Stimulated activated CD4-positive, alpha-beta T cell treated with anti-CD3 and anti-CD28 coated beads, TNF-alpha, amount 100 ng/mL, for 48 hours (primary cell): ENCODE measurements around the gene MAPKAP1.
A peak's percentile ranks its signal among the peaks of the same experiment; 100 is the strongest.

ENCODE experiments used
- DNase-seq, 3 donors: peaks; one replicate each; pipeline ENCODE4 v3.0.0-alpha.2; 2020; ENCODE audit warnings: low read depth in 3 of 3

Gene MAPKAP1

DNA sequence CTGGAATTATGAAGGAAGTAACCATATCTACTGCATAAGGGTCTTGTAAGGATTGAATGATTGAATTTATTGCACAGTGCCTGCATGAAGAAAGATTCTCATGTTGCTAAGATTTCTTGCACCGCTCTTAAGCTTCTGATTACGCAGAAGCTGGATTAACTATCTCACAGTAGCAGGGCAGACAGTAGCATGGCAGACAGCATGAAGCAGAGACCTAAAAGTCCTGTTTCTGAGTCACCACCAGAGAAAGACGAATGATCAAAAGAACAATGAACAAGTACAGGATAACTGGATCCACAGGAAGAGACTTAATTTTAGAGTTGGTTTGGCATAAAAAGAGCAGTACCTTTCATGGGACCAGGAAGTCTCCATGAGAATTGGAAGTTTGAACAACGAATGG lies 142.4 kb downstream of the MAPKAP1 start:
- no peak for DNase-seq

GRCh38 chr9:125561509-125562148 lies 145.4 kb downstream of the MAPKAP1 start:
- no peak for DNase-seq

DNA sequence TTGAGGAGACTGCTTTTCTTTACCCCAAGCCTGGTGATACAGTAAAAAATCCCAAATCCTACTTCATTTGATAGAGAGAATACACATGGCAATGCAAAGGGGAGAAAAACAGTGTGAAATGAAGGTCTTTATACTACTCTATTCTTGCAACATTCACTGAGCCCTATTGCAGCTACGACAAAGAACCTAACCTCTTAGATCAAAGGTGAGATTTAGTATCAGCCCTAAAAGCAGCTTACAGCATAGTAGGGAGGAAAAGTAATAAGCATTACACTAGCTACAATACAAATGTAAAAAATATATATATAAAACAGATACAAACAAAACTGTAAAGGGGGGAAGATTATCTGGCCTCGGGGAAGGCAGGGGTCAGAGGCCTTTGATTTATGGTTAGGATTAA lies 147.1 kb downstream of the MAPKAP1 start:
- no peak for DNase-seq

DNA sequence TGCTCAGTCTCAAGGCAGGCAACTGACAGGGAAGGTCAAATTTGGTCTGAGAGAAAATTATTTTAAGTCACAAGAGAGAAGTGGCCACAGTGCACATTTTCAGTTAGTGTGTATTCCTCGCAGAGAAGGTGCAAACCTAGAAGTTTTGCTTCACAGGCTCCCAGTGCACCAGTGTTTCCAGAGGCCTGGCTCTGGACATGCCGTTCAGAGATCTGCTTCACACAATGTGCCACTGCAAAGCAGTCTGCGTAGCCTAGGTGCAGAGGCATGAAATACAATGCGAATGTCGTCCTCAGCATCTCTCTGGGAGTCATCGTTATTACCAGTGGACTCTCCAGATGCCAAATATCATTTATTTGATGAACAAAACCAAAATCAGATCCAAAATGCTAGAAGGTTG lies 147.8 kb downstream of the MAPKAP1 start:
- DNase-seq, result no peak

DNA sequence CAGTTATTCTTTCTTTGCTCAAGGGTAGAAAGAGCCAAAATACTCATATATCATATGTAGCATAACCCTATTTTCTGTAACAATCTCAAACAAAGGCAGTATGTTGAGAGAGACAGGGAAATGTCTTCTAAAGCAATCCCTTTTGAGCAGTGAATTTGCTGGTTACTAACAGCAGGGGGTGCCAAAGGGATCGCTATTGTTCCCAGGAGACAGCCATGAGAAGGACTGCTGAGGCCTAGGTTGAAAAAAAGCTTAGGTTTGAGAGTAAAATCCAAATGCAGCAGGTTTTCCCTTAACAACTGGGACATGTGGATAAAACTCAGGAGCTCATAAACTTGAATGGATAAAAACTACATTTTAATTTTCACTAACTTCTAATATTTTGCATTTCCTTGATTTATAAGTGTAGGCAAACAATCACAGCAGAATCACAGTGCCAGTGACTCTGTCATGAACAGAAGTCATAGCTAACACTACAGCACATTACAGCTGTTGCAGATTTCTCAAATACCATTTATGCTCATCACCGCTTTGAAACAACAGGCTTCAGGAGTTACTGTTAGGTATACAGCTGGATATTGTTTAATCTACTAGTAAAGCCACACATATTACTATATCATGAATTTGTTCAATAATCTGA lies 148.4 kb downstream of the MAPKAP1 start:
- peak; percentile 20 to 29 (median 23) for DNase-seq

GRCh38 chr9:125556046-125556721 lies 150.8 kb downstream of the MAPKAP1 start:
- no peak for DNase-seq

DNA sequence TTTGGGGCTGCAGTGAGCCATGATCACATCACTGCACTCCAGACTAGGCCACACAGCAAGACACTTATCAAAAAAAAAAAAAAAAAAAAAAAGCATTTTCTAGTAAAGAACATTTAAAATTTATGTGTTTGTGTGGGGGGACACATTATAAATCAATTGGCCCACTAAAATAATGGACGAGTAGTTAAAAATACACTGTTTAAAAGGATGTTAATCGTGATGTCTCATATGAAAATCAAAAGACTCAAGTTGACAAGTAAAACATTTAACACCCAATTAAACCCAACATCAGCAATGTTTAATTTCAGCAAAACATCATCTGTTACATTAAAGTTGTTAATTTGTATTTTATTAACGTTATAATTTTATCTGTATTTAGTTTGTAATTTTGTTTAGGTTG lies 152.3 kb downstream of the MAPKAP1 start:
- DNase-seq, result no peak

GRCh38 chr9:125551781-125552180 lies 155.2 kb downstream of the MAPKAP1 start:
- DNase-seq, result no peak

DNA sequence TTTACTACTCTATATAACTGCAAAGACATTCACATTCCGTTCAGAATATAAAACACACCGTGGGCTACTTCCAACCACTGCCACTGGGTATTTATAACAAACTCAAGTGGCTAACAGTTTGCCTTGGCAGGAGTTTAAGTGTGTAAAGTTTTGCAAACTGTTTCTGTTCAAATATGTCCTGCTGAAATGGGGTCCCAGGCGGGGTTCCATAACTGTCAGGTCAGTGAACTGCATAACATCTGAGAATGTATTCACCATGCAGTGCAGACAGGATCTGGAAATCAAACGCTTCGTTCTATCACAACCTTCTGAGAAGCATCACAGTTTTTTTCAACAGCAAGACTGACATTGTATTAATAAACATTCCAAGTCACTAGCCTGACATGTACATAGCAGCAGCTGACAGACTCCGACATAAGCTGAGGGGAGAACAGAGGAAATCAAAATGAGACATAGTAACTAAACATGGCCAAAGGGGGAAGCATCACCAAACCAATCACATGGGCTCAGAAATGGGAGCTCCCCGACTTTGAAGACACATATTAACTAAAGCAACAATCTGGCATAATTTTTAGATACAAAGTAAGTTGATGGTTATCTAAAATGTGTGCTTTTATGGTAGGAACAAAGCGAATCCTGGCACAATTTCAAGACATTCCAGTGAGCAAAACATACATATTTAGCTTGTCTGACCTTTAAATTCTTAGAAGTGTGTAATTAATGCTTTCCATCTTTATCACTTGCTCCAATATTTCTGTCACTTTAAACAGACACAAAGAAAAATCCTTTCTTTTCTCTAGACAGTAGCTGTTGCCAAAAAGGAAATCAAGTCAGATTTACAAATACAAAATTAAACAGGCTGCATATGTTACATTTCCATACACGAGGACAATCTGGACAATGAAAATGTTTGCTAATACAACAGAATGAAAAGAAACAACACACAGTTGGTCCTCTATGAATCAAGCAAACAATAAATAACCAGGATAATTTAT lies 156.8 kb downstream of the MAPKAP1 start:
- DNase-seq, result no peak

DNA sequence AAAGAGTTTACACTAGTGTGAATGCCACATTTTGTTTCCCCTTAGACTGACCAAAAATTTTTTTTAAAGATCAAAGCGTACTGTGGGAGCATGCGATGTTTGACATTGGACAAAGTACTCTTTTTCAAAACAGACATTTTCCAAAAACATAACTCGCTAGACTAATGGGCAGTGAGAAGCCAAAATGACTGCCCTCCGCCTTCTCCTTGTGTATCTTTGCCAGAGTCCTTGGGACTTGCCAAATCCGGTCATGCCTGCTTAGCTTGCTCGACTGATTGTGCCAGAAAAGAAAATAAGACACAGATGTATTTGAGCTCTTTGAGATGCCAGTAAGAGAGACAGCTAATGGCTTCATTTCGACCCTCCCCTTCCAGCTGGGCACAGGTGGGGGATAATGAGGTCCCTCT lies 157.5 kb downstream of the MAPKAP1 start:
- no peak for DNase-seq

DNA sequence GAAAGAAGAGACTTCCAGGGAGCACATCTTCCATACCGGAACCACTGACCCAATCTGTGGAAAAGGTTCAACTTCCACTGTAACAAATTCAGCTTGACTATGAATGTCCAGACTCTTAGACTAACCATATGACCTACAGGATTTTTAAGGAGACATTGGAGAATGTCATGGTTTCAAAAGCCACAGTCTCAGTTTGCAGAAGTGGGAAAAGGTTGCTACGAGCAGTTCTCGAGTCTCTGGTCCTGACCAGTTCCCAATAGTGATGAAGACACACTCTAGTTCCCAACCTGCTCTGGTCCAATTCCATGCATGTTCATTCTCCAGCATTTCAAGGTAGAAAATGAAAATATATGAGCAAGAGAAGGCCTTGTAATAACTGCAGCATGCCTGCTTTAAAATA lies 158.0 kb downstream of the MAPKAP1 start:
- no peak for DNase-seq

DNA sequence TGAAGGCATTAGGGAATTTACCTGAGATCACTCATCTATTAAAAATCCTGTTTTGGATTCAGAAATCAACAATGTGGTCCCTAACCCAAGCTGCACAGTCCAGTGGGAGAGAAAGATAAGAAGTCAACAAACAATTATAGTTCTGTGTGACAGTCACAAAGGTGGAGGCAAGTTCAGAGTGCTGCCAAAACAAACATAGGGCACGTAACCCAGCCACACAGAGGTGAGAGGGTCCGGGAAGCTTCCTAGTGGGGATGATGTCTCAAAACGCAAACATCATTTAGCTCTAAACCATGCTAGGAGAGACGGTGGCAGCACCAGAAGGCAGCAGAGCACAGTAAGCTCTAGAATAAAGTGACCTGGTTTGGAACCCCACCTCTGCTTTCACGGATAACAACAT lies 158.9 kb downstream of the MAPKAP1 start:
- no peak for DNase-seq

DNA sequence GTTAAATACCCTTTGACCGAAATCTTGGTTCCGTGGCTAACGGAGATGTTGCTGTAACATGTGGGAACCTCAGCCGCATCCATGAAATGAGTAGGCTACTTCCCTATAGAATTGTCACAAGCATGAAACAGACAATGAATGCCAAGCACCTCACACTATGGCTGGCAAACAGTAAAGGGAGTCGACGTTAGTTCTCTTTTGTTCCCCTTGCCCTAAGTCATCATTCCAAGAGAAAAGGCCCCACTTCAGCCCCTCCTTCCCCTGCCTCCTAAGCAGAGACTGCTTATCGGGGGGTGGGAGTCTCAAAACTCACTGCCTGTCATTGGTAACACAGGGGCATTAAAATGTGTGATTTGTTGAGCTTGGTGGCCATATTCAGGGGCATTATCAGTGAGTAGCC lies 159.6 kb downstream of the MAPKAP1 start:
- DNase-seq, result no peak

DNA sequence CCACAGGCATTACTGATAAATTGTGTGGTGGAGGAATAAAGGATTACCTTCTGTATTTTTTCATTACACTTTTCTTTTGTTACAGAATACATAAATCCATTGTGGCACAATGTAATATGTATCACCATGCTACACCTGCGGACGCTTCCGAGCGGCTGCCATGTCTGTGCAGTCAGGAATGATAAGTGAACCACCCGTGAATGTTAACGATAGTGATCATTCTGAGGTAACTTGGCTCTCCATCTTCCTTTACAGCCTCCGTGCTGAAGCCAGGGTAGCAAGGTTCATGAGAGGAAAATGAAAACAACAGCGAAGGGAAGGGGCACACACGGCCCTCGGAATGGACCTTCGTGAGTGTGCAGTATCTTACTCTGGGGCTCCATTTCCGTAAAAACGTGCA lies 161.2 kb downstream of the MAPKAP1 start:
- DNase-seq, result no peak

DNA sequence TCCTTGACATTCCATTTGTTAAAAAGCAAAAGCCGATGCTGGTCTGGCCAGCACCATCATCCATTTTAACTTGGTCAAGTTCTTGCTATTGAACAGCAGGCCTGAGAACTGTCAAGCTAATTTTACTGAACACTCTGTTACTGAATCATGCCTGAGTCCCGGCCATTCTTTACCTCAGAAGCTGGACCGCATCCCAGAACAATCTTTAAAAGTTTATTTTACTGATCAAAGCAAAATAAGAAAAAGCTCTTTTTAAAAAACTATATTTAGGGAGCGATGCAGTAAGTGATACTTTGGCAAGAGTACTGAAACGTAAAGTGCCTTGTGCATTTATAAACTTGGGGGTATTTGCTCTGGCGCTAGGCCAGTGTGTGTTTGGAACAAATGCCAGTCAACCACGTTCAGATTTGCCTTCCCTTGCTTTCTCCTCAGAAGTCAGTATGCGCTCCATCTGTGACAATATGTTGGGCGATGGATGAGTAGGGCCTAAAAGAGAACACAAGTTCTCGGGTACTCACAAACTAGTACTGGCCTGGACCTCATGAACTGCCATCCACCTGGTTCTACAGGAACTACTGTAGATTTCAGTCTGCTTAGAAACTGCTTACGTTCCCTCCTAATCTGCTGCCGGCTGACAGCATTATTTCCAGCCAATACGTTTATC lies 161.9 kb downstream of the MAPKAP1 start:
- no peak for DNase-seq

GRCh38 chr9:125544484-125544883 lies 162.5 kb downstream of the MAPKAP1 start:
- DNase-seq, result no peak

GRCh38 chr9:125541840-125542243 lies 165.2 kb downstream of the MAPKAP1 start:
- DNase-seq, result no peak

GRCh38 chr9:125540497-125540896 lies 166.5 kb downstream of the MAPKAP1 start:
- DNase-seq, result no peak

DNA sequence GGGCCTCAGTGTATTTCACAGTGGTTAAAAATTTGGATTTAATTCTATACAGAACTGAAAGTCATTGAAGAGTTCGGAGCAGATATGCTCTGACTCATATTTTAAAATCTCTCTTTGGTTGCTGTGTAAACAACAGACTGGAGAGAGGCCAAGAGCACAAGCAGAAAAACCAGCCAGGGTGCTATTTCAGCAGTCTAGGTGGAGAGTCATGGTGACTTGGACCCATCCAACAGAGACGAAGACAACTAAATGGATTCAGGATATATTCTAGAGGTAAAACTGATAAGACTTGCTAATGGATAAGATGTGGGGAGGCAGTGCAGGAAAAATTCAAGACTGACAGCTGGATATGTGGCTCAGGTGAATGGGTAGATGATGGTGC lies 168.9 kb downstream of the MAPKAP1 start:
- DNase-seq, result no peak

DNA sequence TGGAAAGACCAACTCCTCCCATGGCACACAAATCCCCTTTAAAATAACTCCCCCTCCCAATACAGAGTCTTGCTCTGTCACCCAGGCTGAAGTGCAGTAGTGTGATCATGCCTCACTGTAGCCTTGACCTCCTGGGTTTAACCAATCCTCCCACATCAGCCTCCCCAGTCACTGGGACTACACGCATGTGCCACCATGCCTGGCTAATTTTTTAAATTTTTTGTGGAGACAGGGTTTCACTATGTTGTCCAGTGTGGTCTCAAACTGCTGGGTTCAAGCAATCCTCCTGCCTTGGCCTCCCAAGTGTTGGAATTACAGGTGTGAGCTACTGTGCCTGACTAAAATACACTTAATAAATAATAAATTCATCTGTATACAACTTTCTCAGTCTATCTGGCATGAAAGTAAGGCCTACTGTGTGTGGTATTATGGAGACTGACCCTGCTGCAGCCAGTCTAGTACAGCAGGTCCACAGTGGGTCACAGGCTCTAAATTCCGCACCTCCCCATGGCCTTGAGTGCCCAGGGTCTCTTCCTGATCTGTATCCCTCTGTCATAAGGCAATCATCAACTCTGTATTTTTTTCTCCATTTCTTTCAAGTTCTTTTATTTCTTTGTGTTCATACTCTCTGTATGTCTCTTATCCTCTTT lies 169.4 kb downstream of the MAPKAP1 start:
- DNase-seq, result no peak

- no peak for DNase-seq
Measured at GRCh38 chr9:125536776-125537175, 170.2 kb downstream of the MAPKAP1 start.
